Subcutaneous abdominal adipose tissue (tissue), 5 donors: ENCODE data around the gene HSPB2.
"Not testable (repeated sequence)": the region's sequence is repeated elsewhere in the genome, so short reads cannot be mapped to it uniquely, and the experiment has no call there.

Experiments
- H3K27ac ChIP-seq: one replicate; pipeline ENCODE4 v1.7.0; 2013; ENCODE audit warnings: low read depth, mild to moderate bottlenecking, inconsistent platforms, low read length, moderate library complexity
- H3K27me3 ChIP-seq, 5 donors: one replicate each; pipeline ENCODE4 v1.7.0; 2013; ENCODE audit warnings: low read length in 5 of 5, inconsistent platforms in 1 of 5; ENCODE audit not compliant: control insufficient read depth in 5 of 5, insufficient read depth in 4 of 5
- H3K36me3 ChIP-seq, 5 donors: one replicate each; pipeline ENCODE4 v1.7.0; 2013; ENCODE audit warnings: low read length in 5 of 5; ENCODE audit not compliant: control insufficient read depth in 5 of 5, insufficient read depth in 5 of 5
- H3K4me1 ChIP-seq, 5 donors: one replicate each; pipeline ENCODE4 v1.7.0; 2013; ENCODE audit warnings: low read length in 5 of 5, mild to moderate bottlenecking in 3 of 5, moderate library complexity in 1 of 5; ENCODE audit not compliant: control insufficient read depth in 5 of 5, insufficient read depth in 5 of 5
- H3K4me3 ChIP-seq, 5 donors: one replicate each; pipeline ENCODE4 v1.7.0; 2013; ENCODE audit warnings: low read length in 5 of 5, low read depth in 1 of 5
- H3K9ac ChIP-seq, 5 donors: one replicate each; pipeline ENCODE4 v1.7.0; 2013; ENCODE audit warnings: low read length in 5 of 5, mild to moderate bottlenecking in 4 of 5, moderate library complexity in 3 of 5
- H3K9me3 ChIP-seq, 5 donors: one replicate each; pipeline ENCODE4 v1.7.0; 2013; ENCODE audit warnings: low read length in 5 of 5; ENCODE audit not compliant: control insufficient read depth in 5 of 5
- donor health status: healthy.
- donor health status: healthy.
- donor health status: healthy.
- donor health status: healthy.
- donor health status: healthy.

Gene HSPB2

DNA sequence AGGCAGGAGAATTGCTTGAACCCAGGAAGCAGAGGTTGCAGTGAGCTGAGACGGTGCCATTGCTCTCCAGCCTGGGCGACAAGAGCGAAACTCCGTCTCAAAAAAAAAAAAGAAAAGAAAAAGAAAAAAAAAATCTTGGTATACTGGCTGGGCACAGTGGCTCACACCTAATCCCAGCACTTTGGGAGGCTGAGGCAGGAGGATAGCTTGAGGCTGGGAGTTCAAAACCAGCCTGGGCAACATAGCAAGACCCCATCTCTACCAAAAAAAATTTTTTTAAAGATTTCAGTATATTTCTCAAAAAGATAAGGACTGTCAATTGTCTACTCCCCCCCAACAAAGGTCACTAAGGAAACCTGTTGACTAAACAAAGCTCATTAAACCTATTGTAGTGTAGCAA is 27.5 kb upstream of the HSPB2 start:
- H3K4me1 ChIP-seq, H3K27ac ChIP-seq, H3K27me3 ChIP-seq, H3K9me3 ChIP-seq, H3K4me3 ChIP-seq, H3K9ac ChIP-seq, H3K36me3 ChIP-seq: not testable (repeated sequence)

DNA sequence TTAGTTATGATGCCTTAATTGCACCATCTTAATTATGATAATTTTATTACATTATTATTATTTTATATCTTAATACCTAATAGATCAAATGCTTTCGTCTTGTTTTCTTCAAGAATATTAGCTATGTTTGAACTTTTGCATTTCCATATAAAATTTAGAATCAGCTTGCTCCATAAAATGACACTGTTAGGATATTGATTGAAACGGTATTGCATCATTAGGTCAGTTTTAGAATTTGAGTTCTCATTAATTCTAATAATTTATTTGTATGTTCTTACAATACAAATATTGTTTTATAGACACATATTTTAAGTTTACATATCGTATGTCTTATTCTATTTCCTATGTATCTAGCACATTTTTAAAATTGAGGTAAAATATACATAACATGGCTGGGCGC is 26.5 kb upstream of the HSPB2 start:
- Histone ChIP-seq H3K27ac (no peak overlapping the region), H3K27me3 (no peaks in the 10 kb centered on the region), H3K9me3 (no peaks in the 10 kb centered on the region), H3K4me1 (no peaks in the 10 kb centered on the region), H3K36me3 (no peaks in the 10 kb centered on the region), H3K4me3 (no peak overlapping the region), H3K9ac (no peak overlapping the region)

GRCh38 chr11:111886844-111887243 is 25.7 kb upstream of the HSPB2 start:
- Histone ChIP-seq H3K9ac (no peak overlapping the region), H3K27me3 (no peaks in the 10 kb centered on the region), H3K9me3 (no peaks in the 10 kb centered on the region), H3K27ac (no peak overlapping the region), H3K4me1 (no peaks in the 10 kb centered on the region), H3K36me3 (no peaks in the 10 kb centered on the region), H3K4me3 (no peak overlapping the region)

DNA sequence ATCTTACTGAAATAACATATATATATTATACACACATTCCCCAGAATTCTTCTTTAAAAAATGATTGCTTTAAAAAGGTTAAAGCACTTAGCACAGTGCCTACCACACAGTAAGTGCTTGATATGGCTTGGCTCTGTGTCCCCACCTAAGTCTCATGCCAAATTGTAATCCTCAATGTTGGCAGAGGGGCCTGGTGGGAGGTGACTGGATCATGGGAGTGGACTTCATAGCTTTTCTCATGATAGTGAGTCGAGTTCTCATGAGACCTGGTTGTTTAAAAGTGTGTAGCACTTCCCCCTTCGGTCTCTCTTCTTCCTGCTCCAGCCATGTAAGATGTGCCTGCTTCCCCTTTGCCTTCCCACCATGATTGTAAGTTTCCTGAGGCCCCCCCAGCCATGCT is 7.1 kb upstream of the HSPB2 start:
- H3K27ac ChIP-seq, result peak overlapping the region; percentile 47

GRCh38 chr11:111906680-111907079 is 5.9 kb upstream of the HSPB2 start:
- H3K27ac ChIP-seq, result peak overlapping the region; percentile 47
- H3K9ac ChIP-seq, result no peak overlapping the region
- H3K4me1 ChIP-seq, result peaks cover 3 to 43% (median 31%) of the 10 kb centered on the region in 5 donors
- H3K4me3 ChIP-seq, result no peak overlapping the region
- peaks cover 8 to 22% (median 15%) of the 10 kb centered on the region in 5 donors for H3K36me3 ChIP-seq
- no peaks in the 10 kb centered on the region for H3K27me3 ChIP-seq
- no peaks in the 10 kb centered on the region for H3K9me3 ChIP-seq

More for the DNA sequence above, 7.1 kb upstream of the HSPB2 start:
- no peak overlapping the region for H3K4me3 ChIP-seq
- peaks cover 2 to 31% (median 19%) of the 10 kb centered on the region in 5 donors for H3K4me1 ChIP-seq
- no peak overlapping the region for H3K9ac ChIP-seq
- no peaks in the 10 kb centered on the region for H3K27me3 ChIP-seq
- H3K36me3 ChIP-seq, result peaks cover 8 to 22% (median 13%) of the 10 kb centered on the region in 5 donors
- no peaks in the 10 kb centered on the region for H3K9me3 ChIP-seq

GRCh38 chr11:111908639-111909305 is 3.8 kb upstream of the HSPB2 start:
- no peaks in the 10 kb centered on the region for H3K9me3 ChIP-seq
- peak overlapping the region in 3 of 5 donors; percentile 11 to 85 (median 81) for H3K9ac ChIP-seq
- peaks cover 7 to 56% (median 47%) of the 10 kb centered on the region in 5 donors for H3K4me1 ChIP-seq
- peak overlapping the region; percentile 96 for H3K27ac ChIP-seq
- peaks cover 8 to 22% (median 15%) of the 10 kb centered on the region in 5 donors for H3K36me3 ChIP-seq
- H3K4me3 ChIP-seq, result peak overlapping the region in 4 of 5 donors; percentile 70 to 87 (median 80)
- H3K27me3 ChIP-seq, result peaks cover 0 to 5% (median 0%) of the 10 kb centered on the region in 5 donors

DNA sequence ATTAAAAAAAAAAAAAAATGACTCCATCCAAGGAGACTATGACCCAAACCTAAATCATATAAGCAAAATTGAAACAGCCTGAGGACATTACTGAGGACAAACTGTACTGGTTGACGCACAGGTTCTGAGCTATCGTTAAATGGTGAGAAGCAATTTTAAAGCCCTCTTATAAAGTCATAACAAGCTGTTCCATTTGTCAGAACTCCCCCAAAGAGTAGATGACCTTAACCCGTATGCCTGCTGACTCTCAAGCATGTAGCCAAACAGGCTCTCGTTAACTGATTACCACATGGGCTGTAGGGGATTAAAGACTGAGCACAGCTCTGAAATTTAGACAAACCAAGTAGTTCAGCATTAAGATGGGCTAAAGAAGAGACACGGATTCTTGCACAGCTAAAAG is 3.2 kb upstream of the HSPB2 start:
- peak overlapping the region; percentile 60 to 96 (median 81) for H3K9ac ChIP-seq
- H3K4me3 ChIP-seq, result peak overlapping the region; percentile 62 to 87 (median 76)
- peaks cover 0 to 5% (median 0%) of the 10 kb centered on the region in 5 donors for H3K27me3 ChIP-seq
- peaks cover 8 to 22% (median 15%) of the 10 kb centered on the region in 5 donors for H3K36me3 ChIP-seq
- peaks cover 10 to 62% (median 53%) of the 10 kb centered on the region in 5 donors for H3K4me1 ChIP-seq
- peak overlapping the region; percentile 96 for H3K27ac ChIP-seq
- H3K9me3 ChIP-seq, result no peaks in the 10 kb centered on the region

DNA sequence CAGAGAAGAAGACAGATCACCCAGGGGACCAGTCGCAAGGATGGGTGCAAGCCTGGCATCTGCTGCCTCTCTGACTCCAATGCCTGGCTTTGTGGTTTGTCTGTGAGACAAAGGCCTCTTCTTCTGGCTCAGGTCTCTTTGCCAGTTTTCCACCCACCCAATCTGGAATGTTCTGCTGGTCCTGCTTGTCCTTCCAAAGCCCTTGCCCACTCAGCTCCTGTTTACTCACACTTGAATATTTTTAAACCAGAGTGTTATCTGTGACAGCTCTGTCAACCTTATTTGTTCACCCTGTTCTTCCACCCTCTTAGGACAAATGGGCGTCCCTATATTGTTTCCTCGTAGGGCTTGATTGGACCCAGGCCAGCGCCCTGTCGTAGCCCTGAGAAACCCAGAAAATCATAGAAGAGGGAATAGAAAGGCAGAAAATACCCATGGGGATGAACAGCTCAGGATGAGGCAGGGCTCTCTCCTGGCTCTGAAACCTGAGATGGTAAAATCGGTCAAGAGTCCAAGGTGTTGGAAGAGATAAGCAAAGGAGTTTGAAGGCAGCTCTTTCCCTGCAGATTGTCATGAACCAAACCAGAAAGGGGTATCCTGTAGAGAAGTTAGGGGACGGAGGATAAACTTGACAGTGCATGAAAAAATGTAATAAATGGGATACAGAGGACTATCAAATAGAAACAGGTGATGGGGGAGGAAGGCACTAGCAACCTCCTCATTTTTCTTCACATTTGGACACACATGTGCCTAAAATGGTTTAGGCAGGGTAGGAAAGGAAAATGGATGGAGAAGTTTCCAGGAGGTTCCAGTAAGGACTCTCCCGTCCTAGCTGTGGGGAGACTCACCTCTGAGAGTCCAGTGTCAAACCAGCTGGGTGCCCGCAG is 1.6 kb upstream of the HSPB2 start:
- Histone ChIP-seq H3K9ac (peak overlapping the region; percentile 60 to 96 (median 81)), H3K4me3 (peak overlapping the region; percentile 62 to 87 (median 76)), H3K36me3 (peaks cover 8 to 22% (median 15%) of the 10 kb centered on the region in 5 donors), H3K27me3 (peaks cover 0 to 5% (median 0%) of the 10 kb centered on the region in 5 donors), H3K27ac (peak overlapping the region; percentile 96), H3K9me3 (no peaks in the 10 kb centered on the region), H3K4me1 (peaks cover 11 to 68% (median 60%) of the 10 kb centered on the region in 5 donors)

DNA sequence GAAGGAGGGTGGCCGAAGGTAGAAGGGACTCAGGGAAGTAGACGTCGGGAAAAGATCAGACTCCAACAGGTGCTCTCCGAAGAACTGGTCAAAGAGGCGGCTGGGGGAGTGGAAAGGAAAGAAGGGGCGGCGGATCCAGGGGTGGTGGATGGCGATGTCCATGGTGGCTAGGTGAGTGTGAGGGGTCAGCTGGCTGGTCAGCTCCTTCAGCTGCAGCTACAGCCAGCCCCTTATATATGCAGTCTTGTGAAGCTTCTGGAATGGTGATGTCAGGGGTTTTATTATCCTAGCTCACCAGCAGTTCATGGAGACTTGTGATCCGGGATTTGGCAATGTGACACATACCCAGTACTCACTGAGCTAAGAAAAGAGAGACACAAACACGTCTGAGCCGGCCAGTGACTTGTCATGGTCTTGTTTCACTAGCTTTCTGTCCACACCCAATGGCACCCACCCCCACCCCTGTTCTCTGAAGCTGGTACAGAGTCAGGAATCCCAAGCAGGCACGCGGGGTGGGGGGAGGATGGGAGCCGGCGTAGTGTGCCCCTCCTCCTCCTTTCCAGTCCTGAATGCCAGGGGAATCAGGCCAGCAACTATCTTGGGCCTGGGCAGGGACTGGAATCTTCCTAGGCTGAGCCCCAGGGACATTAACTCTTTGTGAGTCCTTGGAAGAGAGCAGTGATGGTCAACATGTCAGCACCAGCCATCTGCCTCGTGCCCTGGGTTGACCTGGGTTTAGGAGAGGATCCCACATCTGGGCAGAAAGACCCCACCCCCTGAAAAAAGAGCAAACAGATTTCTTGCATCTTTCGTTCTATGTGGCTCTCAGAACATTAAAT is 752 bp upstream of the HSPB2 start, which contains the start of gene CRYAB:
Gene CRYAB (minus strand): TSS at position 208 of the 839 bp plus-strand sequence. CDS start 46 bp downstream, at position 162.
- Histone ChIP-seq H3K9ac (peak within 1 kb of the TSS; percentile 68 to 96 (median 81)), H3K4me1 (peaks cover 11 to 68% (median 64%) of the 10 kb centered on the region in 5 donors), H3K9me3 (no peaks in the 10 kb centered on the region), H3K36me3 (peaks cover 8 to 22% (median 15%) of the 10 kb centered on the region in 5 donors), H3K27me3 (peaks cover 0 to 5% (median 0%) of the 10 kb centered on the region in 5 donors), H3K4me3 (peak within 1 kb of the TSS; percentile 62 to 87 (median 76)), H3K27ac (peak within 1 kb of the TSS; percentile 96)
